DMS53 (cell line): ENCODE results near the gene MAN2B2.
"Not testable (repeated sequence)": the region's sequence is repeated elsewhere in the genome, so short reads cannot be mapped to it uniquely, and the experiment has no call there.

Source experiments
- DNase-seq: peaks from one replicate; lab custom pipeline; 2025; lab: John Stamatoyannopoulos, UW

Gene MAN2B2

DNA sequence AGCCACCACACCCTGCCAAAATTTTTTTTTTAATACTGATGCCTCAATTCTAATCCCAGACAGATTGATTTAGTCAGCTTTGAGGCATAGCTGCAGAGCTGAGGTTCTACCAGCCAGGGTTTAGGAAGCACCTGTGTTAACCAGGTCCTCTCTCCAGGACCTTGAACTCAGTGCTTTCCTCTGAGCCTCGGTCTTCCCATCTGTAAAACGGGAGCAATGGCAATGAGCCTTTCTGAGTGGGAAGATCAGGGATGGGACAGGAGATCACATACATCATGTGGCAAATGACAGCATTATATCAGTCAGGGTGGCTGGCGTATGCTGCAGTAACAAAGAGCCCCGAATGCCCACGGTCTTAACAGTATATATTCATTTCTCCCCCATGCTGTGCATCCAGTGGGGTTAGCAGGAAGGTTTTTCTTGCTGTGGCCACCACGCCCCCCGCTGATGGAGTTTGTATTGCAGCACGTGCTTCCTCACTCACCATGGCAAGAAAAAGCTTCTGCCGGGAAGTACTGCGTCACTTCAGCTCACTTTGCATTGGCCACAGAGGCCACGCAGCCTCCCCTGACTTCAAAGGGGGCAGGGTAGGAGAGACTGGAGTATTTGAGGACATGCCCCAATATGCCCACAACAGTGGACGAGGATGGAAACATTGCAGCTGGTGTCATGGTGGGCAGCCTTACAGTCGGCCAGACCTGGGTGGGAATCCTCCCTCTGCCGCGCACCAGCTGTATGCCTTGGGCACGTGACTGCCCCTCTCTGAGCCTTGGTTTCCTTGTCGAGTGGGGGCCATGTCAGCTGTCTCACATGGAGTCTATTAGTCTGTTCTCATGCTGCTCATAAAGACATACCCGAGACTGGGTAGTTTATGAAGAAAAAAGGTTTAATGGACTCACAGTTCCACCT is 41.4 kb downstream of the MAN2B2 start:
- DNase-seq, result no peak

DNA sequence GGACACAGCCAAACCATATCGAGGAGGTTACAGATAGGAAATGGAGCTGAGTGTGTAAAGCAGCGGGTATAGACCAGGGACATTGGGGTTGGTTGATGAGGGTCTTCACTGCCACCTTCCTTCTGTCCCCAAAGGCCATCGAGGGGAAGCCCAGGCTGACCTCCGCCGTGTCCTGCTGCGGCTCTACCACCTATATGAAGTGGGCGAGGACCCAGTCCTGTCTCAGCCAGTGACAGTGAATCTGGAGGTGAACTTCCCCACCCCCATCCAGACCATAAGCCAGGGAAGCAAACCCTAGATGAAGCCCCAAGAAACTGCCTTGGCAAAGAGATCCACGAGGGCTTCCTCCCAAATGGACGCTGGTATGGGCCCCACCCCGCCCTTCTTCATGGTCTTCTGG is 42.3 kb downstream of the MAN2B2 start:
- no peak for DNase-seq

DNA sequence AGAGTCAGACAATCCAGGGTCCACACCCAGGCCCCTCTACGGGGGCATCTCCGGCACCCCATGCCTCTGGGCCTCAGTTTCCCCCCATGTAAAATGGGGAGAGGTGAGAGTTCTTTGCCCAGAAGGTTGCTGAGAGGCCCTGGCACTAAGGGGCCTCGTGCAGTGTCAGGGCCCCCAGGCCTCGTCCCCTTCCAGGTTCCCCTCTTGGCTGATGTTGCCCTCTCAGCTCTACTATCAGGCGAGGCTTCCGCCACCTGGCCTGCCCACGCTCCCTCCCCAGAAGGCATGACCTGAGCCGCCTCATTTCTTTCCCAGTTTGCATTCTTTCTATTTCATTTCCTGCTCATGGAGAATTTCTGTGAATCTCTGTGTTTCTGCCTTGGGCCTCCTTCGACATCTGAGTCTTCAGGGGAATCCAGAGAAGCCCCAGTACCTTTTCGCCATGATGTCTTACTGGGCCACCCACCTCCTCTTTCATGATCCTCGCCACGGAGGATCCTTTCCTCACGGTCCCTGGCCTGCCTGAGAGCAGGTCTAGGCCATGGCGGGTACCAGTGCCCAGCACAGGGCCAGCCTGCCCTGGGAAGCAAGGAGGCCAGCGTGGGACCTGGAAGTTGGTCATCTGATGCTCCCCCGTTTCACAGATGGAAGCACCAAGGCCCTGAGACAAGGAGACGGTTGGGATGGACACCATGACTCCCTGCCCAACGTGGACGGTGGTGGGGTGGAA is 43.6 kb downstream of the MAN2B2 start:
- no peak for DNase-seq

DNA sequence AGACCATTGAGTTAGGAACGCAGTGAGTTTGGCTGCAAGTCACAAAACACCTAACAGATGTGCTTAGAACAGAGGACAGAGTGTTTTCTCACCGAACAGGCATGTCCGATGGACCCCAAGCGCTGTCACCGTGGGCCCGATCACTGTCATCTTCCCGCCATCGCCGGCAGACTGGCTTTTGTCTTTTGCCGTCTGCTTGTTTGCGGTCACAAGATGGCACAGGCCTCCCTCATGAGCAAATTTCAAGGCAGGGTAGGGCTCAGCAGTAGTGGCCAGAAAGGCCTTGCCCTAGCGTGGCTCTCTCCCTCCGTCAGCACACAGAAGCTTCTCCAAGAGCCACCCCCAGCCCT is 44.1 kb downstream of the MAN2B2 start:
- DNase-seq, result no peak

DNA sequence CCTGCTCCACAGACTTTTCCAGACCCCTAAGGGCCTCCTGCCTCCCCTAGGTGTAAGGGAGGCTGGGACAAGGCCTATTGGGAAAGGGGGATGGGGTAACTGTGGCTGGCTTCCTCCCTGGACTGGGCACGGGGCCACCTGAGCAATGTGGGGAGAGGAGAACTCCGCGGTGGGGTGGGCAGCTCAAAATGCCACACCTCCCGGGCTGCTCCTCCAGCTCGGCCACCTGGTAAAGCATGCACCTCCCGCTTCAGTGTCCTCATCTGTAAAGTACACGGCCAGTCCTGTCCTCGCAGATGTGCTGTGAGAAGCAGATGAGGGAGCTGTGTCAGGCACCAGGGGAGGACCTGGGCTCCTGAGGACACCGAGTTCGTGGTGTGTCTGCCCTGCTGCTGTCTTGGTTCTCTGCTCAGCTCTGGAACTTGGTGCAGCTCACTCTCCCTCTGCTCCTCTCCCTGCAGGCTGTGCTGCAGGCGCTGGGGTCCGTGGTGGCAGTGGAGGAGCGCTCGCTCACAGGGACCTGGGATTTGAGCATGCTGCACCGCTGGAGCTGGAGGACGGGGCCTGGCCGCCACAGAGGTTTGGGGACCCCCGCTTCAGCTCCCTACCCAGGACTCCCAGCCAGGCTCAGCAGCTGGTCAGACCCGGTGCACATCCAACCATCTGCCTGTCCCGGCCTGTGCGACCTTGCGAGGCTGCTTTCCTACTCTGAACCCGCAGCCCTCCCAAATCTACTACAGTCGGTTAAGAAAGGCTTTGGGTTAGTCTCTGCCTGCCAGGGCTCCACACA is 44.7 kb downstream of the MAN2B2 start:
- DNase-seq, result no peak

DNA sequence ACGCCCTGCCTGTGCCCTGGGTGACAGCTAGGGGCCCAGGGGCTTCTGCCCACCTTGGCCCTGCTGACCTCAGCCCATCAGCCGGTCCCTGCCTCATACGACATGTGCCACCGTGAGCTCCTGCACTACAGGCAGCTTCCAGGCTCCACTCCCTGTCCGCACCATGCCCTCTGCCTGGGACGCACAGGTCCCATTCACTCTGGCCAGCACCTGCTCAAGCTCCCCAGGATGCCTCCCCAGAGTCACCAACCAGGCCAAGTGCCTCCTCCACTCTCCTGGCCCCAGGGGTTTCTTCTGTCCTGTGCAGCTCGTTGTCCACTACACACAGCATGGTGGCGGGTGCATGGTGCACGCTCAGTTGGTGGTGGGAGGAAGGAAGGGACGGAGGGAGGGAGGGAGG is 45.3 kb downstream of the MAN2B2 start:
- no peak for DNase-seq

DNA sequence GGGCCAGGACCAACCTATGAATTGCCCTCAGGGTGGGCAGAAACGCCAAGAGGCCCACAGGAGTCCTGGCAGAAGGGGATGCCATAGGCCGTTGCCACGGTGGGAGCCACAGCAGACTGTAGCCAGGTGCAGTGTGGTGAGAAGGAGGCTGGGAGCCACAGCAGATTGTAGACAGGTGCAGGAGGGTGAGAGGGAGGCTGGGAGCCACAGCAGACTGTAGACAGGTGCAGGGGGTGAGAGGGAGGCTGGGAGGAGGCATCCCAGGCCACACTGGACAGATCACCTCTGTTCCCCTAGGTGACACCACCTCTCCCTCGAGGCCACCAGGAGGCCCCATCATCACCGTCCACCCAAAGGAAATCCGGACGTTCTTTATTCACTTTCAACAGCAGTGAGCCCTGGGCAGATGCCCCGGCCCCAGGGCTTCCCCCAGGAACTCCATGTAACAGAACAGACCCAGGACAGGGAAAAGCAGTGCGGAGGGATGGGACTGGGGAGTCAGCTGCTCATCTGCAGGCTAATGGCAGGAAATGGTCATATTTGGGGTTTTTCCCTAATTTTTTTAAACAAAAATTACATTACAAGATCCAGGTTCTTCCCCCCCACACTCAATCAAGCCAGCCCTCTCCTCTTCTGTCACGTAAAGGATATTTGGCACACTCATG is 46.0 kb downstream of the MAN2B2 start:
- no peak for DNase-seq

DNA sequence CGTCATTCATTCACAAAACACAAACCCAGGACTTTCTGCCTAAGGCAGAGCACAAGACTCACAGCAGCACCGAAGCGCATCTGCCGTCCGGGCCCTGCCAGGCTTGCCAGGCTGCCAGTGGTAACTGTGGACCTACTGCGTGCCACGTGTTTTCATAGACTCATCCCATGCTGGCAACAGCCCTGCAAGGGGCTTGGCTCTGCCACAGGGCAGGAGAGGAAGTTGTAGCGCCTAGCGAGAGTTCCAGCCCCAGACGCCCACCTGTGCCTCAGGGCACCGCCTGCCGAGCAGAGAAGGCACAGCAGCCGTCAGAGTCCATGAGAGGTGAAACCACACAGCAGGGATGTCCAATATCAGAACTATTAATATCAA is 46.6 kb downstream of the MAN2B2 start:
- DNase-seq, result no peak

DNA sequence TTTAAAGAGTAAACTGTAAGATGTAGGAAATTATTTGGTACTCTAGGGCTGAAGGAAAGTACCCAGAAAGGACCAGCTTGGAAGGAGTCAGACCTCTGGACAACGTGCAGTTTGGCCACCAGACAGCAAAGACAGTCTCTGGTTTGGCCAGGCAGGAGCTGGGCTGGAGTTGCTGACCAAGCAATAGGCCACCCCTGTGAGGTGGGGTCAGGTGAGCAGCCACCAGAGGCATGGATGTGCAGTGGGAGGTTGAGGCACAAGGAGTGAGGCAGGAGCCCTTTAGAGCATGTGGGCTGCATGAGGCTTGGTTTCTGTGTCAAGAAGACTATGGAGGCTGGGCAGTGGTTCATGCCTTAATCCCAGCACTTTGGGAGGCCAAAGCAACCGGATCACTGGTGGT is 47.8 kb downstream of the MAN2B2 start:
- DNase-seq, result no peak

DNA sequence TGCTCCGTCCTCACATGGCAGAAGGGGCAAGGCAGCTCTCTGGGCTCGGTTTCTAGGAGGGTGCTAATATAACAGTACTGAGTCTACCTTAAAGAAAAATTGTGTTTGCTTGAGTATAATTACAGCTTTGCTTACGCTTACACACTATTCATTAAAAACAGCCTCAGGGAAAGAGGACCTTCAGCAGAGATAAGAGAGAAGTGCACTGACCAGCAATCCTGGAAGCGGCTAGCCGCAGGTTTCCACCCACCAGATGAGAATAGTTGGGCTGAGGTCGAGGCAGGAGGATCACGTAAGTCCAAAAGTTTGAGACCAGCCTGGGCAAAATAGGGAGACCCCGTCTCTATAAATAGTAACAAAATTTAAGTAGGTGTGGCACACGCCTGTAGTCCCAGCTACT is 50.3 kb downstream of the MAN2B2 start:
- no peak for DNase-seq

DNA sequence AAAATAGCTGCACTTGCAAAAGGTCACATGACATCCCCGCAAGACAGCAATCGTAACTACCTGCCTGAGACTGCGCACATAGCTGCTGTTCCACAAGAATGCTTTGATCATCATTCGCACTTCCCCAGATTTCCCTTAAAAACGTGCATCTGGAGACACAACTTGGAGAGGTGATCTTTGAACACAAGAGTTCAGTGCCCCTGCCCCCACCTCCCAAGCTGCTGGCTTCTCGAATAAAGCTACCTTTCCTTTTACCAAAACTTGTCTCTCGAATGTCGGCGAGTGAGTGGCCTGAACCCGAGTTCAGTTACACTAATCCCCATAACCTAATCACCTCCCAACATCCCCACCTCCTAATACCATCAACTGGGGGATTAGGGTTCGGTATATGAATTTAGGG is 51.1 kb downstream of the MAN2B2 start:
- no peak for DNase-seq

DNA sequence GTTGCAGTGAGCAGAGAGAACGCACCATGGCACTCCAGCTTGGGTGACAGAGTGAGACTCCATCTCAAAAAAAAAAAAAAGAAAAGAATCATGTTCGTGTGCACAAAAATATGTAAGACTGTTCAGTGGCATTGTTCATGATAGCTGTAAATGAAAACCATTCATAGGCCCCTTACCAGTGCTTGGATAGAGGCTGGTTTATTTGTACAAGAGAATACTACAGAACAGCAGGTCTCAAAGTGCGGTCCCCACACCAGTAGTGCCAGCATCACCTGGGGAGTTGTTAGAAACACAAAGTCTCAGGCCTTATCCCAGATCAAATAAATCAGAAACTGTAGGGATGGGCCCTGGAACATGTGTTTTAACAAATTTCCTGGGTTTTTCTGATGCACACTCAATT is 52.8 kb downstream of the MAN2B2 start:
- no peak for DNase-seq

DNA sequence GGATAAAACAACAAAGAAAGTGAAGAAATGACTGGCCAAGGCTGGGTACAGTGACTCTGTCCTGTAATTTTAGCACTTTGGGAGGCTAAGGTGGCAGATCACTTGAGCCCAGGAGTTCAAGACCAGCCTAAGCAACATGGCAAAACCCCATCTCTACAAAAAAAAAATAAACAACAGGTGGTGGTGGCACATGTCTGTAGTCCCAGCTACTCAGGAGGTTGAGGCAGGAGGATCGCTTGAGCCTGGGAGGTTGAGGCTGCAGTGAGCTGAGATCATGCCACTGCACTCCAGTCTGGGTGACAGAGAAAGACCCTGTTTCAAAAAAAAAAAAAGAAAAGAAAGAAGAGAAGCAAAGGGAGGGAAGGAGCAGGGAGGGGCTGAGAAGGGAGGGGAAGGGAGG is 53.5 kb downstream of the MAN2B2 start:
- not testable (repeated sequence) for DNase-seq

DNA sequence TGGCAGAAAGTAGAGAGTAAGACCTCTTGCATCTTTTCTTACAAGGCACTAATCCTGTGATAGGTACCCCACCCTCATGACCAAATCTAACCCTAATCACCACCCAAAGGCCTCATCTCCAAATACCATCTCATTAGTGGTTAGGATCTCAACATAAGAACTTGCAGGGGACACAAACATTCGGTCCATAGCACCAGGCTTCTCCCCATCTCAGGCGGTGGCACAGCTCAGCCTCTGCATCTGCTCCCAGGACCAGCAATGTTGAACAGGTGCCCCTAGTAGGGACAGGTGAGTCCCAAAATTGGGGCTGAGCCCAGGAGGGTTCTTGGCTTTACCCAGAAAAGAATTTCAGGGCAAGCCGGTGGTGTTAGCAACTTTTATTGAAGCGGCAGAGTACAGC is 57.1 kb downstream of the MAN2B2 start:
- no peak for DNase-seq

DNA sequence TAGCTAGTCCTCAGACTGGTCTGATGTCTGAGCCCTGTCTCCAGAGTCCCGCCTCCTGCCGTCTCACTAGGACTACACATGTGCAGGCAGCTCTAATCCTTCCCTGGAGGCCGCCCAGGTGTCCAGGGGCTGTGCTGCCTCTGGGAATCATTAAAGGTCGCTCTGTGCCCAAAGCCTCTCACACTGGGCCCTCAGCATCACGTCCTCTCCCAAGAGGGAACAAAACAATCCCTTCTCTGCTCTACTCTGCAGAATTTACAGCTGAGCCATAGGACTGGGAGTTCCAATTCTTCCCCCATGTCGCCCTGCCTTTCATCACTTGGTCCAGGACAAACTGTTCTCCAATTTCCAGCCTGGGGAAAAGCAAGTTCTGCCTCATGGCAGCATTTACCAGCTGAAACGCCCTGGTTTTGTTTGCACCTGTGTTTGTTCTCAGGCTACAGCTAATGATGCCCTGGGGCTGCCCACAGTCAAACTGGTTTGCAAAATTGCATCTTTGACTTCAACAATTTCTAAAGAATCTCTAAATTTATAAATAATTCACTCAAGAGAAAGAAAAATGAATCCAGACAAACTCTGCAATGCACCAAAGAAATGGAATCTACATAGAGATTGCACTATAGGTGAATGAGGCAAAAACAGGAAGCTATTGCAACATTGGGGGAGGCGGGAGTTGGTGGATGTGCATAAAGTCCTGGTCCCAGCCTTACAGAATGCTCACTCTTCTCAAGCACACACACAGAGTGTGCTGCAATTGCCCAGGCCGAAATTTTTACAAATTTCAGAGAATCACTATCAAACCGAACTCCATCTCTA is 58.3 kb downstream of the MAN2B2 start:
- no peak for DNase-seq

DNA sequence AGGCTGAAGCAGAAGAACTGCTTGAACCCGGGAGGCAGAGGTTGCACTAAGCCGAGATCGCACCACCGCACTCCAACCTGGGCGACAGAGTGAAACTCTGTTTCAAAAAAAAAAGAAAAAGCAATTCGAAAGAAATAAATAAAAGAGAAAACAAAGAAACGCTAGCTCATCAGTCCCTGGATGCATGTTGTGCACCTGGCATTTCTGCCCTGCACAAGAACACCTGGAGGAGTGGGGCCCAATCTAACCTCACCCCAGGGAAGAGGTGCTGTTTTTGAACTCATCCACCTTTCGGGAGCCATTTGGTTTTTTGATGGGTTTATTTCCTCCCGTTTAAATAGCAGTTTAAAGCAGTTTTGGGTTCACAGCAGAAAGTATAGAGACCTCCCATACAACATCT is 59.8 kb downstream of the MAN2B2 start:
- no peak for DNase-seq

DNA sequence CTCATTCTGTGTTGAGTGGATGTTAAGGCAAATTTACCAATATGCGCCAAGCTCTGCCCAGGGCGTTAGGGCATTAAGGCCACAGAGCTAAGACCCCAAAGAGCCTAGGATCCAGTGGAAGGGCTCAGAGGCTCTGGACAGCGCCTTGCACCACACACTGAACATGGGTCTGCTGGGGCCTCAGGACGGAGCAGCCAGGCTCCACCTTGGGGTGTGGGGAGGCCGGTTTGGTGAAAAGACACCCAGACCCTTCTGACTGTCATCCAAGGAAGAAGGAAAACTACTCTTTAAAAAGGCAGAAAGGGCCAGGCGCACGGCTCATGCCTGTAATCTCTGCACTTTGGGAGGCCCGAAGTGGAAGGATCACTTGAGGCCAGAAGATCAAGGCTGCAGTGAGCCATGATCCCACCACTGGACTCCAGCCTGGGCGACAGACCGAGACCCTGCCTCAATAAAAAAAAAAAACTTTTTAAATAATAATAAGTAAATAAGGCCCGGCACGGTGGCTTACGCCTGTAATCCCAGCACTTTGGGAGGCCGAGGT is 64.2 kb downstream of the MAN2B2 start:
- DNase-seq, result no peak

DNA sequence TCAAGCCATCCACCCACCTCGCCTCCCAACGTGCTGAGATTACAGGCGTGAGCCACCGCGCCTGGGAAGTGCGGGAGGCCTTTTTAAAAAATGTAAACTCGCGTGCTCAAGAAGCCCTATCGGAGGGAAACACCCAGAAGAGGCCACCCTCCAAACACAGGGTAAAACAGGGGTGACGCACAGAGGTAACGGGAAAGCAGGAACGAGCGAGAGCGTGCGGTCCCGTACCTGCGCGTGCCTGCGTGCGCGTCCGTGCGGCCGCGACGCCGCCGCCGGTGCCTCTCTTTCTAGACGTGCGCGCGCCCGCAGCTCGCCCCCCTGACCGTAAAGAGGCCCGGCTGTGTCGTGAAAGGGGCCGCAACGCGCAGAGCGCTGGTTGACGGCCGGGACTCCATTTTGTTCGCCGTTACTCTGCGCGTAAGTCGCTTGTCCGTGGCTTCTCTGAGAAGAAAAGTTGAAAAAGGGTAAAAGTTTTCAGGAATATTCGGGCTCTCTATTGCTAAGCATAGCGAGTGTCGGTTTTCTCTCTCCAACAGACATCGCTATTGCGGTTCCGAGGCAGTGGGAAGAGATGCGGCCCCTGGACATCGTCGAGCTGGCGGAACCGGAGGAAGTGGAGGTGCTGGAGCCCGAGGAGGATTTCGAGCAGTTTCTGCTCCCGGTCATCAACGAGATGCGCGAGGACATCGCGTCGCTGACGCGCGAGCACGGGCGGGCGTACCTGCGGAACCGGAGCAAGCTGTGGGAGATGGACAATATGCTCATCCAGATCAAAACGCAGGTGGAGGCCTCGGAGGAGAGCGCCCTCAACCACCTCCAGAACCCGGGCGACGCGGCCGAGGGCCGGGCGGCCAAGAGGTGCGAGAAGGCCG is 65.5 kb downstream of the MAN2B2 start, which contains the start of gene MRFAP1:
TSS of gene MRFAP1 (plus strand) at position 394 of the 872 bp plus-strand sequence. CDS start at position 572, 178 bp downstream.
- peak; percentile 100 for DNase-seq

DNA sequence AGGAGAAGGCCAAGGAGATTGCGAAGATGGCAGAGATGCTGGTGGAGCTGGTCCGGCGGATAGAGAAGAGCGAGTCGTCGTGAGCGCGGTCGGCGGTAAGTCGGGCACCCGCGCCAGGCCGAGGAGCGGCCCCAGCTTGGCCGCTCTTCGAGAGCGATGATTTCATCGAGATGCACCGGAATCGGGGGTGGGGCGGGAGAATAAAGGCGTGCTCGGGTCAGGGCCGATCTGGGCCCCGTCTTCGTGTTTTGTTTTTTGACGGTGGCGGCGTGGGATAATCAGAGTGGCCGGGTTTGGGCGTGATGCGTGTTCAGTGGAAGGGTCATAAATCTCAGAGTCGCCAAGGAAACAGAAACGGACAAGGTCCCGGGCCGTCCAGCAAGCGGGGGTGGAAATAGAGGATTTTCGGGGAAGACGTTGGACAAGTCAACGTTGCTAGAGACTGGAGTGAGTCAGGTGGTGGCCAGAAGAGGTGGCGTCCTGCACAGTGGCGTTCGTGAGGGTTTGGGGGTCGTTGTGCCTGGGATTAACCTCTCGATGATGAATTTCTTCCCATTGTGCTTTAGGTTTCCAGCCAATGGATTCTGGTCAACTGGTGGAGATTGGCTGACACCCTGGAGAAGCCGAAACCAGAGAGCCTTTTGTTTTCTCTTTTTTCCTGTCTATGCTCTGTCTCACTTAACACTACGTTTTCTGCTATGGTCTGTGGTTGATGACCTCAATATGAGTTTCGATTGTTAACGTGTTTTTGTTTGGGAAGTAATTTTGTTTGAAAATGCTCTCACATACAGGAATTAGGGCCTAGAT is 66.4 kb downstream of the MAN2B2 start:
- peak; percentile 88 for DNase-seq
